ENCODE measurements around the gene C16orf54.
A peak's percentile ranks its signal among the peaks of the same experiment; 100 is the strongest.
"Not testable (repeated sequence)": the region's sequence is repeated elsewhere in the genome, so short reads cannot be mapped to it uniquely, and the experiment has no call there.

C16orf54 gene

GRCh38 chr16:29702269-29702668, 43.5 kb downstream of the C16orf54 start:
- DNase-seq, result no peak

DNA sequence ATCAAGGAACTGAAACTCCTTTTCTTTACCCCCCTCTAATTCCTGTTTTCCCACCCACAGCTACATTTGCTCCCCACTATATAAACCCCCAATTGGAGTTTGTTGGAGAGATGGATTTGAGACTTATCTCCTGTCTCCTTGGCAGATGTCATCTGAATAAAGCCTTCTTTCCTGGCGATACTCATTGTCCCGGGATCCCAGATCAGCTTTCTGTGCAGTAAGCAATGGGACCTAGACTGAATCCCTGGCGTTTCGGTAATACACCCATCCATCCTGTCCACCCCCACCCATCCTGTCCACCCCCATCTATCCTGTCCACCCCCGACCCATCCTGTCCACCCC, 44.6 kb downstream of the C16orf54 start:
- DNase-seq, result no peak

DNA sequence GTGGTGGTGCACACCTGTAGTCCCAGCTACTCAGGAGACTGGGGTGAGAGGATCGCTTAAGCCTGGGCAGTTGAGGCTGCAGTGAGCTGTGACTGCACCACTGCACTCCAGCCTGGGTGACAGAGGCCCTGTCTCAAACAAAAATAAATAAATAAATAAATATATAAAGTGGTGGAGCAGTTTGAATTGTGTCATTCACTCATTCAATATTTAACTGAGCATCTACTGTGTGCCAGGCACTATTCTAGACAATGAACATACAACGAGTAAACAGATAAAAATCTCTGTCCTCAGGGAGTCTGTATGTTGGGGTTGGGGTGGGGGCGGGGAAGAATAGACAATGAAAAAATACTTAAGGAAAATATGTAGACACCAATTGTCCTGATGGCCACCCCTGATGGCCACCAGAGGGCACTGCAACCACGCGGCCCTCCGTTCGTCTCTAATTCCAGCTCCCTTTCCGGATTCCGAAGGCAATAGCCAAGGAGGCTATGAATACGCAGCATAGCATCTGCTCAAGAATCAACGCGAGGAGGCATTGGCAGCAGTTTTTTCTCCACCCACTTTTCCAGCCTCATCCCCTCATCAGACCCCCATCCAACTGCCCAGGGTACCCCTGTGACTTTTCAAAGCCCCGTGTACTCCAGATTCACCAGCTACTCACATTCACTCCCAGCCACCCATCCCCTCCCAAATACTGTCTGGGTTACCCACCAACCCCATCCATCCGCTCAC, 45.4 kb downstream of the C16orf54 start:
- peak; percentile 82 to 84 for DNase-seq

DNA sequence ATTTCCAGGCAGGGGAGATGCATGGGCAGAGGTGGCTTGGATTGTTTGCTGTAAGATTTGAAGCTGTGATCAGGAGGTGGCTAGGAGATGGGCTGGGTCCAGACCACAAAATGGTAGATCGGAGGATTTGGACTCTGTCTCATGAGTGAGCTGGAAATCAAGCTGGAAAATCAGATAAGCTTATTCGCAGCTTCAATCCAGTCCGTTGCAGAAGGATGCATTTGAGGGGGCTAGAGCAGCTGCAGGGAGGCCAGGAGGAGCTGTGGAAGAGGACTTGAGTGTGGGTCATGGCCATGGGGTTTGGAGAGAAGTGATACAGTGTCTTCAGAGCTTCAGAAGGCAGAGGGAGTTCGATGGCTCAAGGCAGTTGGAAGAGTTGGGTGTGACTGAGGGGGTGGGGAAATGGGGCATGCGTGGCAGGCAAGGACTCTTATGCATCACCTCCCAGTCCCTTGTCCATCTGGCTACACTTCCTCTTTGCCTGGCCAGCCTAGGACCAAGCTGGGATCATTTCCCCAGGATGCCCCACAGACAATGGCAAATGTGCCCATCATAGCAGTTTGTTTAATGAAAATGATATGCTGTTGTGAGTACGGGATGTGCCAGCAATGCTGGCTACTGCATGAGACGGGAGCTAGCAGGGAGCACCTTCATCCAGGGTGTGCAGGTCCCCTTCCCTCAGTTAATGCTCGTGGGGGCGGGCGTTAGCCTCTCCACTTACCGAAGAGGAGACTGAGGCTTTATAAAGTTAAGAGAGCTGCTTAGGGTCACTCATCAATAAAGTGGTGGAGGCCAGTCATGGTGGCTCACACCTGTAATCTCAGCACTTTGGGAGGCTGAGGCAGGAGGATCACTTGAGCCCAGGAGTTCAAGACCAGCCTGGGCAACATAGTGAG, 46.2 kb downstream of the C16orf54 start:
- DNase-seq, result no peak

- DNase-seq, result no peak
These were observed 47.1 kb downstream of the C16orf54 start for GRCh38 chr16:29698484-29699323.

- no peak for DNase-seq
These were observed 47.7 kb downstream of the C16orf54 start for GRCh38 chr16:29698042-29698441.

DNA sequence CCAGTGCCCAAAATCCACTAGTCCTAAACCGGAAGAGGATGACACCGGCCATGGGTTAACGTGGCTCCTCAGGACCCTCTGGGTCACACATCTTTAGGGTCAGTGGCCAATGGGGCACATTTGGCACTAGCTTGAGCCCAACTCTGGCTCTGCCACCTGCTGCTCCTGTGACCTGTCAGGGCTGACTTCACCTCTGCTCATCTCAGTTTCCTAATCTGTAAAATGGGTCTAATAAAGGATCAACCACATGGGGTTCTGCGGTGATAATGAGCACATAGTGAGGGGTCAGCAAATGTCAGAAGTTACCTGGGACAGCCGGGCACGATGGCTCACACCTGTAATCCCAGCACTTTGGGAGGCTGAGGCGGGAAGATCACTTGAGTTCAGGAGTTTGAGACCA, 48.4 kb downstream of the C16orf54 start:
- DNase-seq, result no peak

- DNase-seq, result no peak
These were observed 48.9 kb downstream of the C16orf54 start for GRCh38 chr16:29696881-29697331.

GRCh38 chr16:29695675-29696074, 50.1 kb downstream of the C16orf54 start:
- not testable (repeated sequence) for DNase-seq

DNA sequence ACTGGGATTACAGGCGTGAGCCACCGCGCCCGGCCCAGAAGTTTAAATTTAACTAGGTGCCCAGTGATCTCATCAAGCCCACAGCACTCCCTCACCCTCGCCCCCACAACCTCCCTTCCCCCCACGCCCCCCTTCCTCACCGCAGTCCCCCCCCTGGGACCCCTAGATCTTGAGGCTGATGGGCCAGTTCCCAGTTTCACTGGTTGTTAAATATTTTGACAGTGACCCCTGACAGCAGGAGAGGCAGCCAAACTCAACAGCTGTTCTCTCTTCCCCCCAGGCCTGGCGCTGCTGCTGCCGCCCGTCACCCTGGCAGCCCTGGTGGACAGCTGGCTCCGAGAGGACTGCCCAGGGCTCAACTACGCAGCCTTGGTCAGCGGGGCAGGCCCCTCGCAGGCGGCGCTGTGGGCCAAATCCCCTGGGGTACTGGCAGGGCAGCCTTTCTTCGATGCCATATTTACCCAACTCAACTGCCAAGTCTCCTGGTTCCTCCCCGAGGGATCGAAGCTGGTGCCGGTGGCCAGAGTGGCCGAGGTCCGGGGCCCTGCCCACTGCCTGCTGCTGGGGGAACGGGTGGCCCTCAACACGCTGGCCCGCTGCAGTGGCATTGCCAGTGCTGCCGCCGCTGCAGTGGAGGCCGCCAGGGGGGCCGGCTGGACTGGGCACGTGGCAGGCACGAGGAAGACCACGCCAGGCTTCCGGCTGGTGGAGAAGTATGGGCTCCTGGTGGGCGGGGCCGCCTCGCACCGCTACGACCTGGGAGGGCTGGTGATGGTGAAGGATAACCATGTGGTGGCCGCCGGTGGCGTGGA, 51.2 kb downstream of the C16orf54 start:
- no peak for DNase-seq

DNA sequence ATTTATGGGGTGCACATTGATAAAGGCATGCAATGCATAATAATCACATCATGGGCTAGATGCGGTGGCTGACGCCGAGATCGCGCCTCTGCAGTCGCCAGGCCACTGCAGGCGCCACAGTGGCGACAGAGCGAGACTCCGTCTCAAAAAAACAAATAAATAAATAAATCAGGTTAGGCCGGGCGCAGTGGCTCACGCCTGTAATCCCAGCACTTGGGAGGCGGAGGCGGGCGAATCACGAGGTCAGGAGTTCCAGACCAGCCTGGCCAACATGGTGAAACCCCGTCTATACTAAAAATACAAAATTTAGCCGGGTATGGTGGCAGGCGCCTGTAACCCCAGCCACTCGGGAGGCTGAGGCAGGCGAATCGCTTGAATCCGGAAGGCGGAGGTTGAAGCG, 53.2 kb downstream of the C16orf54 start:
- not testable (repeated sequence) for DNase-seq

Measured in activated T-cell treated with anti-CD3 and anti-CD28 coated beads, Interleukin-2, amount 50 U/mL, for 48 hours (primary cell).